ENCODE results near the gene SPNS2. TPM values are rescaled to one million over a fixed set of nuclear protein-coding genes. Genes with fewer than 3 reads are reported as not detected.

SPNS2 gene, protein sequence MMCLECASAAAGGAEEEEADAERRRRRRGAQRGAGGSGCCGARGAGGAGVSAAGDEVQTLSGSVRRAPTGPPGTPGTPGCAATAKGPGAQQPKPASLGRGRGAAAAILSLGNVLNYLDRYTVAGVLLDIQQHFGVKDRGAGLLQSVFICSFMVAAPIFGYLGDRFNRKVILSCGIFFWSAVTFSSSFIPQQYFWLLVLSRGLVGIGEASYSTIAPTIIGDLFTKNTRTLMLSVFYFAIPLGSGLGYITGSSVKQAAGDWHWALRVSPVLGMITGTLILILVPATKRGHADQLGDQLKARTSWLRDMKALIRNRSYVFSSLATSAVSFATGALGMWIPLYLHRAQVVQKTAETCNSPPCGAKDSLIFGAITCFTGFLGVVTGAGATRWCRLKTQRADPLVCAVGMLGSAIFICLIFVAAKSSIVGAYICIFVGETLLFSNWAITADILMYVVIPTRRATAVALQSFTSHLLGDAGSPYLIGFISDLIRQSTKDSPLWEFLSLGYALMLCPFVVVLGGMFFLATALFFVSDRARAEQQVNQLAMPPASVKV
- total RNA-seq, result 10 to 100 TPM; 17.7 to 18.0 TPM
- polyA plus RNA-seq (ENCODE audit: insufficient read length in 2 of 2), result 10 to 100 TPM; 65.1 to 67.3 TPM
- long read RNA-seq, donor 1, partial matches to known transcripts, result 0 of 3 reads
- long read RNA-seq, donor 1, other reads (novel, unspliced or antisense), result 0 of 3 reads
- long read RNA-seq, donor 2, partial matches to known transcripts, result 22 of 23 reads
- long read RNA-seq, donor 2, other reads (novel, unspliced or antisense), result 0 of 23 reads
- long read RNA-seq, donor 3, partial matches to known transcripts, result 0 of 2 reads
- long read RNA-seq, donor 3, other reads (novel, unspliced or antisense), result 0 of 2 reads
- long read RNA-seq, donor 4, result 0 reads

DNA sequence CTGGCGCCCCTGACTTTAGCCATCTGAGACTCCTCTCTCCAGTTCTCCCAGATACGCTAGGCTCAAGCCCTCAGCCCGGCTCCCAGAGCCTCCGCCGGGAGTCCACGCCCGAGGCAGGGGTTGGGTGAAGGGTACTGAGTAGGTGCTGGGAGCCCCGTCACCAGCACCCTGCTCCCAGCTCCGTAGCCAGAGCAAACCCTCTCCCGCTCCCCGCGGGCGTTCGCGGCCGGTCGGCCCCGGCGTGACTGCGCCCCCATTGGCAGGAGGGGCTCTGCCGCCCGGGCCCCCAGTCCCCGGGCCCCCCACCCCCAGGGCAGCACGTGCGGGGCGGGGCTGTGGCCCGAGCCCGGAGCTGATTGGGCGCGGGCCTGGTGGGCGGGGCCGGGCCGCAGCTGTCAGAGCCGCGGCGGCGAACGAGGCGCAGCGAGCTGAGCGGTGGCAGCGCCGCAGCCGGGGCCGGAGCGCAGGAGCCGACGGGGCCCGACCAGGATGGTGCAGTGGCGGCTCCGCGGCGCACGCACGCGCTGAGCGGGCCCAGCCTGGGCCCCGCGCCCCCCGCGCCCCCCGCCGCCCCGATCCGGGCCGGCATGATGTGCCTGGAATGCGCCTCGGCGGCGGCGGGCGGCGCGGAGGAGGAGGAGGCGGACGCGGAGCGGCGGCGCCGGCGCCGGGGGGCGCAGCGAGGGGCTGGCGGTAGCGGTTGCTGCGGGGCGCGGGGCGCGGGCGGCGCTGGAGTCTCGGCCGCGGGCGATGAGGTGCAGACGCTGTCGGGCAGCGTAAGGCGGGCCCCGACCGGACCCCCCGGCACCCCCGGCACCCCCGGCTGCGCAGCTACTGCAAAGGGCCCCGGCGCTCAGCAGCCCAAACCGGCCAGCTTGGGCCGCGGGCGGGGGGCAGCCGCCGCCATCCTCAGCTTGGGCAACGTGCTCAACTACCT is at the start of gene SPNS2:
Gene SPNS2 (plus strand): TSS at position 421 of the 937 bp plus-strand sequence. CDS start 167 bp downstream, at position 588.
- peak in 5 of 6 donors; percentile 61 to 93 (median 77) for DNase-seq (ENCODE audit: low read depth in 4 of 6, low spot score in 6 of 6)
- Histone ChIP-seq H3K9me3 (ENCODE audit: control insufficient read depth, insufficient read depth, low read length) (no peaks in the 10 kb centered on the region), H3K27me3 (ENCODE audit: control insufficient read depth, insufficient read depth, low read length) (peaks cover 19% of the 10 kb centered on the region), H3K36me3 (ENCODE audit: control insufficient read depth, insufficient read depth, low read length) (peaks cover 7% of the 10 kb centered on the region), H3K4me1 (ENCODE audit: control insufficient read depth, insufficient read depth, low read length) (peaks cover 50% of the 10 kb centered on the region), H3K4me3 (ENCODE audit: low read depth, low read length) (peak within 1 kb of the TSS; percentile 56), H3K27ac (ENCODE audit: low read depth, low read length) (peak within 1 kb of the TSS; percentile 25)
- under 1% methylated on average over 101 of the region's 117 CpGs for WGBS (ENCODE audit: insufficient coverage)

DNA sequence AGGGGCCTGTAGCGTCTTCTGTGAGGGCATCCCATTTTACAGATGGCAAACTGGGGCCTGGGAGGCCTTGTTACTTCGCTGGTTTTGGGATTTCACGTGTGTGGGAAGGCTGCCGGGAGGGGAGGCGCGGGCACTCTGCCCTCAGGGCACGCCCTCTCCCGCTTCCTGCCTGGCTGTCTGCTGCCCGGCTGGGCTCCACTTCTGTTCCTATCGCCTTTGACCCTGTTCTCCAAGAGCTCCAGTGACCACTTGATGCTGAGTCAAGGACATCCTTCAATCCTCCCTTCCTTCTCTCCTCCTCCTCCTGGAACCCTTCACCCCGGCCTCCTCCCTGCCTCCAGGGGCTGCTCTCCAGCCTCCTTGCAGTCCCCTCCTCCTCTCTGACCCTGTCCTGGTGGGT is 48.9 kb upstream of the SPNS2 start:
- WGBS (ENCODE audit: insufficient coverage), result 76% methylated on average over 11 of the region's 11 CpGs
- Histone ChIP-seq H3K36me3 (ENCODE audit: control insufficient read depth, insufficient read depth, low read length) (no peaks in the 10 kb centered on the region), H3K4me1 (ENCODE audit: control insufficient read depth, insufficient read depth, low read length) (peaks cover 1% of the 10 kb centered on the region), H3K9me3 (ENCODE audit: control insufficient read depth, insufficient read depth, low read length) (no peaks in the 10 kb centered on the region), H3K27me3 (ENCODE audit: control insufficient read depth, insufficient read depth, low read length) (no peaks in the 10 kb centered on the region), H3K27ac (ENCODE audit: low read depth, low read length) (no peak overlapping the region), H3K4me3 (ENCODE audit: low read depth, low read length) (no peak overlapping the region)
- DNase-seq (ENCODE audit: low read depth in 4 of 6, low spot score in 6 of 6), result no peak

DNA sequence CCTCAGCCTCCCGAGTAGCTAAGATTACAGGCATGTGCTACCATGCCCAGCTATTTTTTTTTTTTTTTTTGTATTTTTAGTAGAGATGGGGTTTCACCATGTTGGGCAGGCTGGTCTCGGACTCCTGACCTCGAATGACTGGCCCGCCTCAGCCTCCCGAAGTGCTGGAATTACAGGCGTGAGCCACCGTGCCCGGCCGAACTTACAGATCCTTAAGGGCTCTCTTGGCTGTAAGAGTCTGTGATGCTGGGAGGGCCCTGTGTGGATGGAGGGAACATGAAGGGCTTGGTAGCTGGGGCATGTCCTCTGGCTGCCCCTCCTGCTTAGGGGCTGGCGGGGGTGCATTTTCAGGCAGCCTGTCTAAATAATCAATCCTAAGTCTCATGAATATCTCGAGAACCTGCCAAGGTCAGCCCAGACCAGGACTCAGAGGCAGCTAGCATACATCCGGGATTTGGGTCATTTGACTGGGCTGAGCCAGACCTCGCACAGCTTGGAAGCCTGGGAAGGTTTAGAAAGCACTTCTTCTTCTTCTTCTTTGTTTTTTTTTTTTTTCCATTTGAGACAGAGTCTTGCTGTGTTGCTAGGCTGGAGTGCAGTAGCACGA is 47.9 kb upstream of the SPNS2 start:
- DNase-seq (ENCODE audit: low read depth in 4 of 6, low spot score in 6 of 6), result no peak
- Histone ChIP-seq H3K27ac (ENCODE audit: low read depth, low read length) (no peak overlapping the region), H3K4me3 (ENCODE audit: low read depth, low read length) (no peak overlapping the region), H3K4me1 (ENCODE audit: control insufficient read depth, insufficient read depth, low read length) (no peaks in the 10 kb centered on the region), H3K36me3 (ENCODE audit: control insufficient read depth, insufficient read depth, low read length) (no peaks in the 10 kb centered on the region), H3K9me3 (ENCODE audit: control insufficient read depth, insufficient read depth, low read length) (no peaks in the 10 kb centered on the region), H3K27me3 (ENCODE audit: control insufficient read depth, insufficient read depth, low read length) (no peaks in the 10 kb centered on the region)
- 93% methylated on average over 7 of the region's 14 CpGs for WGBS (ENCODE audit: insufficient coverage)

DNA sequence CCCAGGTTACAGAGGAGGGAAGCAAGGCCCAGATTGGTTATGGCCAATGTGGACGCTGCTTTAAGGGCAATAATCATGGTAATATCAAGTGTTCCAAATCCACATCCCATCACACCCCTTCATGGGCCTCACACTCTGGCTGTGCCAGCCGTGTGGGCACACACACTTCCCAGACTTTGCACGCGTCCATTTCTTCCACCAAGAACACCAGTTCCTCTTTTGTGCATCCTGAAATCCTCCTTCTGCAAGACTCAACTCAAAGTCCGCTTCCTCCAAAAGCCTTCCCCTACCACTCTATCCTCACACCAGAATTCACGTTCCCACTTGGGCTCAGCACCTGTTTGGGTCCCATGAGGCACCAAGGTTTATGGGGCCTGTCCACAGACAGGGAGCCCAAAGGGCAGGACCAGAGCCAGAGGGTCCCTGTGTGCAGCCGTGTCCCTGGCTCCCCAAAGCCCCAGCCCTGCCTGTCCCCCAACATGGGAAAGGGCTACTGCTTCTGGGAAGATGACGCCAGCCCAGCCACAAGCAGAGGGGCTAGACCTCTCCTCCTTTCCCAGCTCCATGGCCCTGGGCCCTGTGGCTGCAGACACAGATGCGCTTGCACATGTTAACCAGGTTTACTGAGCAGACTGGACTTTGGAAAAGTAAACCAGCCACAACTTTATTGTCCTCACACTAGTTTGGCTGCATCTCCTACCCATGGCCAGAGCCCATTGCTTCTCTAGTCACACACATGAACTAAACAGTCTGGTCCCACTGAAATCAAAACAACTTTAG is 44.7 kb upstream of the SPNS2 start:
- DNase-seq (ENCODE audit: low read depth in 4 of 6, low spot score in 6 of 6), result no peak
- no peaks in the 10 kb centered on the region for H3K9me3 ChIP-seq (ENCODE audit: control insufficient read depth, insufficient read depth, low read length)
- H3K4me1 ChIP-seq (ENCODE audit: control insufficient read depth, insufficient read depth, low read length), result no peaks in the 10 kb centered on the region
- no peak overlapping the region for H3K4me3 ChIP-seq (ENCODE audit: low read depth, low read length)
- H3K27me3 ChIP-seq (ENCODE audit: control insufficient read depth, insufficient read depth, low read length), result no peaks in the 10 kb centered on the region
- H3K27ac ChIP-seq (ENCODE audit: low read depth, low read length), result no peak overlapping the region
- WGBS (ENCODE audit: insufficient coverage), result 89% methylated on average over 9 of the region's 9 CpGs
- H3K36me3 ChIP-seq (ENCODE audit: control insufficient read depth, insufficient read depth, low read length), result peaks cover 2% of the 10 kb centered on the region

DNA sequence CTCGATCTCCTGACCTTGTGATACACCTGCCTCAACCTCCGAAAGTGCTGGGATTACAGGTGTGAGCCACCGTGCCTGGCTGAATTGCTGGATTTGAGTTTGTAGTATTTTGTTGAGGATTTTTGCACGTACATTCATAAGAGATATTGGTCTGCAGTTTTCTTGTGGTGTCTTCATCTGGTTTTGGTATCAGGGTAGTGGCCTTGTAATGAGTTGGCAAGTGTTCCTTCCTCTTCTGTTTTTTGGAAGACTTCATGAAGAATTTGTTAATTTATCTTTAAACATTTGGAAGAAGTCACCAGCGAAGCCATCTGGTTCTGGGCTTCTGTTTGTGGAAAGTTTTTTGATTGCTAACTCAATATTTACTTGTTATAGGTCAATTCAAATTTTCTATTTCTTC is 38.0 kb upstream of the SPNS2 start:
- no peak for DNase-seq (ENCODE audit: low read depth in 4 of 6, low spot score in 6 of 6)
- Histone ChIP-seq H3K27me3 (ENCODE audit: control insufficient read depth, insufficient read depth, low read length) (no peaks in the 10 kb centered on the region), H3K4me3 (ENCODE audit: low read depth, low read length) (no peak overlapping the region), H3K27ac (ENCODE audit: low read depth, low read length) (no peak overlapping the region), H3K4me1 (ENCODE audit: control insufficient read depth, insufficient read depth, low read length) (no peaks in the 10 kb centered on the region), H3K9me3 (ENCODE audit: control insufficient read depth, insufficient read depth, low read length) (peaks cover 3% of the 10 kb centered on the region), H3K36me3 (ENCODE audit: control insufficient read depth, insufficient read depth, low read length) (peaks cover 2% of the 10 kb centered on the region)
- WGBS (ENCODE audit: insufficient coverage), result 78% methylated on average over 4 of the region's 5 CpGs

DNA sequence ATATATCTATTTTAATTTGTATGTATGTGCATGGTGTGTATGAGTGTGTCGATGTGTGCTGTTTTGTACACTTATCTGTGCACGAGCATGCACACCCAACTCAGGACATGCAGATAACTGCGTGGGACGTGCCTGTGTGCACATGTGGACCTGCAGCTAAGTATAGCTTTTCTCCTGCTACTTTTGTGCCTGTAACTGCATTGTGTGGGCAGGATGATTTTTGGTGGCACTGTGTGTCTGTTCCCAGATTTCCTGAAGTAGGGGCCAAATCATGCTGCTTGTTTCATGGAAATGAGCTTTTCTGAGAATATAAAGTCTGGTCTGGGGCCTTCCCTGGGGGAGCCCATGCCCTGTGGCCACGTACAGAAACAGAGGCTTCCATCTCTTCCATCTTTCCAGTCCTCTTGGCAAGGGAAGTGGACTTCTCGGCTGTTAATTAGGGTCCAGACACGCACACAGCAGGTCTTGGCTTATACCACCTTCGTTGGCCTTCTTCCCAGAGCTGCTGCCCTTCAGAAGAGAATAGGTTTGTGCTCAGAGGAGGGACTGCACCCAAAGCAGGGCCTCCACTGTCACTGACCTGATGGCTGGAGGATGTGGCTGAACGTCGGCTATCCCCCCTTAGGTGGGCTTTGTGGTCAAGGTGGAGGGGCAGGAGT is 34.7 kb upstream of the SPNS2 start:
- no peaks in the 10 kb centered on the region for H3K4me1 ChIP-seq (ENCODE audit: control insufficient read depth, insufficient read depth, low read length)
- H3K36me3 ChIP-seq (ENCODE audit: control insufficient read depth, insufficient read depth, low read length), result no peaks in the 10 kb centered on the region
- H3K27ac ChIP-seq (ENCODE audit: low read depth, low read length), result no peak overlapping the region
- H3K27me3 ChIP-seq (ENCODE audit: control insufficient read depth, insufficient read depth, low read length), result no peaks in the 10 kb centered on the region
- peak in 4 of 6 donors; percentile 24 to 76 (median 43) for DNase-seq (ENCODE audit: low read depth in 4 of 6, low spot score in 6 of 6)
- H3K9me3 ChIP-seq (ENCODE audit: control insufficient read depth, insufficient read depth, low read length), result peaks cover 3% of the 10 kb centered on the region
- H3K4me3 ChIP-seq (ENCODE audit: low read depth, low read length), result no peak overlapping the region
- 57% methylated on average over 7 of the region's 10 CpGs for WGBS (ENCODE audit: insufficient coverage)

DNA sequence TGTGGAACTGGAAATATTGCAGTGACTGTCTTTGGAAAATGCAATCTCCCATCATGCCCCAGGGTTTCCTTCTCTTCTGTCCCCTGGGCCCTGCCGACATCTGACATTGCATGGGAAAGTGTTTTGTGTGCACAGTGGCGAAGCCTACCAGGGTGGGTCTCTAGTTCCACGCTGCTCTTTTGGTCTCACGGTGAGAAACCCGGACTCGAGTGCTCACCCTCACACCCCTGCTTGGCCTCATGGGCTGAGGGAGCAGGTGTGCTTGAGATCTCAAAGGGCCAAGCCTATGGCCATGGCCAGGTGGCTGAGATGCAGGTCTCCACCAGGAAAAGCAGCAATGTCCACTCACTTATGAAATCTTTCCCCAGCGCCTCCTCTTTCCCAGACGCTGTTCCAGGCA is 32.9 kb upstream of the SPNS2 start:
- DNase-seq (ENCODE audit: low read depth in 4 of 6, low spot score in 6 of 6), result no peak
- Histone ChIP-seq H3K4me3 (ENCODE audit: low read depth, low read length) (no peak overlapping the region), H3K27me3 (ENCODE audit: control insufficient read depth, insufficient read depth, low read length) (no peaks in the 10 kb centered on the region), H3K4me1 (ENCODE audit: control insufficient read depth, insufficient read depth, low read length) (no peaks in the 10 kb centered on the region), H3K36me3 (ENCODE audit: control insufficient read depth, insufficient read depth, low read length) (no peaks in the 10 kb centered on the region), H3K9me3 (ENCODE audit: control insufficient read depth, insufficient read depth, low read length) (no peaks in the 10 kb centered on the region), H3K27ac (ENCODE audit: low read depth, low read length) (no peak overlapping the region)
- 88% methylated on average over 5 of the region's 8 CpGs for WGBS (ENCODE audit: insufficient coverage)

DNA sequence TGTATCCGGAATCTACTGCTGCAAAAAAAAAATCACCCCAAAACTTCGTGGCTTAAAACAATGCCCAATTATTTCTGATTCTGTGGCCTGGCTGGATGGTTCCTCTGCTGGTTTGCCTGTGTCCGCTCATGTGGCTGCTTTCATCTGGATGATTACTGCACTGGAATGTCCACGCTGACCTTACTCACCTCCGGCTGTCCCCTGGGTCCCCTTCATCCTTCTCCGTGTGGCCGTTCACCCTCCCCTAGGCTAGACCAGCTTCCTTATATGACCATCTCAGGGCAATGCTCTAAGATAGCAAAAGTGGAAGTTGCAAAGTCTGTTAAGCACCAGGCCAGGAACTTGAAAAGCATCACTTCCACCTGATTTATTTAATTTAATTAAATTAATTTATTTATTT is 31.4 kb upstream of the SPNS2 start:
- no peak for DNase-seq (ENCODE audit: low read depth in 4 of 6, low spot score in 6 of 6)
- H3K36me3 ChIP-seq (ENCODE audit: control insufficient read depth, insufficient read depth, low read length), result no peaks in the 10 kb centered on the region
- H3K4me1 ChIP-seq (ENCODE audit: control insufficient read depth, insufficient read depth, low read length), result no peaks in the 10 kb centered on the region
- no peak overlapping the region for H3K27ac ChIP-seq (ENCODE audit: low read depth, low read length)
- no peak overlapping the region for H3K4me3 ChIP-seq (ENCODE audit: low read depth, low read length)
- H3K9me3 ChIP-seq (ENCODE audit: control insufficient read depth, insufficient read depth, low read length), result no peaks in the 10 kb centered on the region
- H3K27me3 ChIP-seq (ENCODE audit: control insufficient read depth, insufficient read depth, low read length), result no peaks in the 10 kb centered on the region
- WGBS (ENCODE audit: insufficient coverage), result 70% methylated on average over 7 of the region's 7 CpGs
